ENCODE results near the gene CDH4. TPM values are rescaled to one million over a fixed set of nuclear protein-coding genes. Genes with fewer than 3 reads are reported as not detected.

CDH4 gene
- total and polyA plus RNA-seq, 2 of the 13 experiments (the other 11 are each of a cell fraction or from before 2014, with no cell fraction given), result not detected

- TF ChIP-seq HNF1A (IDR thresholded peaks at IDR 0.05; ENCODE audit: low read depth), result no peak
- no peak for TF ChIP-seq HNF1A (CRISPR knock-in tag; IDR thresholded peaks at IDR 0.05; ENCODE audit: borderline replicate concordance)
- no peak for TF ChIP-seq HIC2 (CRISPR knock-in tag; IDR thresholded peaks at IDR 0.05; ENCODE audit: low read depth)
- no peak for TF ChIP-seq HDAC2 (CRISPR knock-in tag; IDR thresholded peaks at IDR 0.05)
- TF ChIP-seq RXRA (CRISPR knock-in tag; IDR thresholded peaks at IDR 0.05), result no peak
Observed at GRCh38 chr20:61537239-61538182, 285.4 kb downstream of the CDH4 start (continued).

Data from HepG2 (cell line).